HFF-Myc (cell line): ENCODE measurements around the gene CSF1.

ENCODE experiments used
- DNase-seq: peaks from one replicate; pipeline ENCODE4 v3.0.0-alpha.2; 2011; ENCODE audit warnings: low read depth; ENCODE audit errors: extremely low read depth
- H3K4me3 ChIP-seq: replicated peaks from 2 replicates; pipeline ENCODE4 v1.5.1; 2011; ENCODE audit warnings: low read depth, mild to moderate bottlenecking, control low read depth, low read length
- CTCF ChIP-seq: IDR thresholded peaks from 2 replicates; pipeline ENCODE4 v1.5.1; 2012; ENCODE audit warnings: mild to moderate bottlenecking, low read depth, low read length, control low read depth; ENCODE audit errors: missing control alignments

Gene CSF1

GRCh38 chr1:109931911-109932636 lies 21.4 kb downstream of the CSF1 start:
- no peak for TF ChIP-seq CTCF

GRCh38 chr1:109932679-109933078 lies 22.0 kb downstream of the CSF1 start:
- no peak overlapping the region for H3K4me3 ChIP-seq
- no peak for TF ChIP-seq CTCF
- DNase-seq, result no peak

More at GRCh38 chr1:109931911-109932636, 21.4 kb downstream of the CSF1 start:
- H3K4me3 ChIP-seq, result no peak overlapping the region
- no peak for DNase-seq

- TF ChIP-seq CTCF, result no peak
- DNase-seq, result no peak
- H3K4me3 ChIP-seq, result no peak overlapping the region
Observed at GRCh38 chr1:109933856-109934711, 23.4 kb downstream of the CSF1 start.

GRCh38 chr1:109935451-109935900 lies 24.8 kb downstream of the CSF1 start:
- no peak for DNase-seq
- no peak overlapping the region for H3K4me3 ChIP-seq
- no peak for TF ChIP-seq CTCF

GRCh38 chr1:109937738-109938137 lies 27.1 kb downstream of the CSF1 start:
- TF ChIP-seq CTCF, result no peak
- H3K4me3 ChIP-seq, result no peak overlapping the region
- no peak for DNase-seq

GRCh38 chr1:109938556-109938955 lies 27.9 kb downstream of the CSF1 start:
- no peak for DNase-seq
- TF ChIP-seq CTCF, result no peak
- no peak overlapping the region for H3K4me3 ChIP-seq
